Activated effector memory CD4-positive, alpha-beta T cell treated with Interleukin-2 at 50 U/mL for 16 hours (primary cell): ENCODE results near the gene SPOCK2.
A peak's percentile ranks its signal among the peaks of the same experiment; 100 is the strongest.

Experiments
- DNase-seq: peaks from one replicate; pipeline ENCODE4 v3.0.0-alpha.2; 2020

The SPOCK2 gene

GRCh38 chr10:72086466-72087391, 1.6 kb downstream of the SPOCK2 start:
- peak; percentile 71 for DNase-seq

GRCh38 chr10:72085864-72086465, 2.4 kb downstream of the SPOCK2 start:
- no peak for DNase-seq

- DNase-seq: no peak
These were observed 3.2 kb downstream of the SPOCK2 start for GRCh38 chr10:72085166-72085565.

- DNase-seq: peak; percentile 59
These were observed 4.4 kb downstream of the SPOCK2 start for GRCh38 chr10:72083790-72084459.

GRCh38 chr10:72082856-72083789, 5.2 kb downstream of the SPOCK2 start:
- no peak for DNase-seq

- DNase-seq: no peak
These were observed 6.4 kb downstream of the SPOCK2 start for GRCh38 chr10:72081772-72082590.

- DNase-seq: no peak
These were observed 7.1 kb downstream of the SPOCK2 start for GRCh38 chr10:72081210-72081609.

- DNase-seq: no peak
These were observed 8.0 kb downstream of the SPOCK2 start for GRCh38 chr10:72080042-72080975.

- DNase-seq: no peak
These were observed 9.0 kb downstream of the SPOCK2 start for GRCh38 chr10:72079356-72079755.

GRCh38 chr10:72077275-72077990, 10.9 kb downstream of the SPOCK2 start:
- DNase-seq: no peak

GRCh38 chr10:72076756-72077155, 11.6 kb downstream of the SPOCK2 start:
- DNase-seq: no peak

- no peak for DNase-seq
These were observed 12.8 kb downstream of the SPOCK2 start for GRCh38 chr10:72075376-72076115.

GRCh38 chr10:72074574-72075375, 13.6 kb downstream of the SPOCK2 start:
- no peak for DNase-seq

- no peak for DNase-seq
These were observed 14.4 kb downstream of the SPOCK2 start for GRCh38 chr10:72073708-72074573.

- DNase-seq: no peak
These were observed 15.7 kb downstream of the SPOCK2 start for GRCh38 chr10:72072639-72073038.

GRCh38 chr10:72072046-72072445, 16.3 kb downstream of the SPOCK2 start:
- DNase-seq: no peak
